ENCODE measurements around the gene AOC2. TPM values are rescaled to one million over a fixed set of nuclear protein-coding genes. Genes with fewer than 3 reads are reported as not detected.
A peak's percentile ranks its signal among the peaks of the same experiment; 100 is the strongest.

The AOC2 gene
- total and polyA plus RNA-seq, 2 of the 13 experiments (the other 11 are each of a cell fraction or from before 2014, with no cell fraction given), result 1.2 to 3.3 TPM

DNA sequence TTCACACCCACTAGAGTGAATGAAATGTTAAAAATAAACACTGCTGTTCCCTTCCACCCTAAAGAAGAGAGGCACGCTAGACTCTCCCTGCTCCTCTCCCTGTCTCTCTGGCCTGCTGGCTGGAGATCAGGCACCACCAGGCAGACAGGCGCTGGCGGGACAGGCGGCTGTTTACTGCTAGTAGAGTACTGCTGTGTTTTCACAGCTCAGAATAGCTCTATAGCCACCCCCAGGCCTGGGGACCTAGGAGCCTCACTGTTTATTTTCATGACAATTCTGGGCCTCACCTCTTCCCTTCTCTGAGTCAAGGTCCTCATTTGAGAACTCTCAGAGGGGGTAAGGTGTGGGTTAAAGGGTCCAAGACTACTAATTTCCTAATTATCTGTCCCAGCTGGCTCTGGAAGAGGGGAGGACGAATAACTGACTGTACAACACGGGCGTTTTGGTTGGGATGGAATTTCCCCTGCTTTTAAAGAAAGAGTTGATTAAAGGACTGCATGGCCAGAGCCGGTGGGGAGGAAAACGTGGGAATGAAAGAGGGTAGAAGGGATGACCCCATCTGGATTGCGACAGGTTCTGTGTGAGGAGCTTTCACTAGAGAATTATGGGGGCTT lies 47.3 kb downstream of the AOC2 start (continued):
- TF ChIP-seq ZNF770 (CRISPR knock-in tag; IDR thresholded peaks at IDR 0.05), result peak; percentile 65; the same call in 1 of the 2 replicates
- TF ChIP-seq NRL (CRISPR knock-in tag; IDR thresholded peaks at IDR 0.05; ENCODE audit: borderline replicate concordance), result no peak
- peak; percentile 20; the same call in 1 of the 2 replicates for TF ChIP-seq THAP9 (CRISPR knock-in tag; IDR thresholded peaks at IDR 0.05; ENCODE audit: borderline replicate concordance)
- peak; percentile 28; the same call in 1 of the 2 replicates for TF ChIP-seq ZMYM3 (CRISPR knock-in tag; IDR thresholded peaks at IDR 0.05)
- TF ChIP-seq TCF12 (IDR thresholded peaks at IDR 0.05), result no peak
- TF ChIP-seq TCF12 (CRISPR knock-in tag; IDR thresholded peaks at IDR 0.05), result no peak
- TF ChIP-seq HNF4A (CRISPR knock-in tag; IDR thresholded peaks at IDR 0.05), result peak; percentile 42; the same call in 1 of the 2 replicates
- no peak; the same call in 1 of the 2 replicates for TF ChIP-seq ZNF891 (CRISPR knock-in tag; IDR thresholded peaks at IDR 0.05)
- TF ChIP-seq CBX5 (CRISPR knock-in tag; IDR thresholded peaks at IDR 0.05; ENCODE audit: borderline replicate concordance), result no peak
- no peak for TF ChIP-seq NCOA5 (CRISPR knock-in tag; IDR thresholded peaks at IDR 0.05)
- TF ChIP-seq LRRFIP1 (CRISPR knock-in tag; conservative IDR thresholded peaks at IDR 0.05), result no peak
- TF ChIP-seq ZMAT5 (CRISPR knock-in tag; IDR thresholded peaks at IDR 0.05; ENCODE audit: borderline replicate concordance, low read depth), result no peak
- TF ChIP-seq, protein P1, sequence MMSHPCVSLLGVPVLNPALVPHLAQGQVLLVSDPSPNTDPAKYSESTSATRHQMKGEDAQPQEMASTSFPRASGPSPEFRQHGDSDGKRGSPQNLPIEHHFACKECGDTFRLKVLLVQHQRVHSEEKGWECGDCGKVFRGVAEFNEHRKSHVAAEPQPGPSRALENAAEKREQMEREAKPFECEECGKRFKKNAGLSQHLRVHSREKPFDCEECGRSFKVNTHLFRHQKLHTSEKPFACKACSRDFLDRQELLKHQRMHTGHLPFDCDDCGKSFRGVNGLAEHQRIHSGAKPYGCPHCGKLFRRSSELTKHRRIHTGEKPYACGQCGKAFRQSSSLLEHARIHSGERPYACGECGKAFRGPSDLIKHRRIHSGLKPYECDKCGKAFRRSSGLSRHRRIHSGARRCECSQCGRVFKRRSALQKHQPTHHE (CRISPR knock-in tag; IDR thresholded peaks at IDR 0.05; ENCODE audit: borderline replicate concordance), result no peak
- TF ChIP-seq MEIS1 (CRISPR knock-in tag; IDR thresholded peaks at IDR 0.05; ENCODE audit: borderline replicate concordance), result no peak
- no peak for TF ChIP-seq HNRNPLL (IDR thresholded peaks at IDR 0.05; ENCODE audit: low read depth, low read length, poor library complexity, severe bottlenecking)
- TF ChIP-seq ZNF766 (CRISPR knock-in tag; IDR thresholded peaks at IDR 0.05; ENCODE audit: borderline replicate concordance), result no peak
- TF ChIP-seq, protein P2, sequence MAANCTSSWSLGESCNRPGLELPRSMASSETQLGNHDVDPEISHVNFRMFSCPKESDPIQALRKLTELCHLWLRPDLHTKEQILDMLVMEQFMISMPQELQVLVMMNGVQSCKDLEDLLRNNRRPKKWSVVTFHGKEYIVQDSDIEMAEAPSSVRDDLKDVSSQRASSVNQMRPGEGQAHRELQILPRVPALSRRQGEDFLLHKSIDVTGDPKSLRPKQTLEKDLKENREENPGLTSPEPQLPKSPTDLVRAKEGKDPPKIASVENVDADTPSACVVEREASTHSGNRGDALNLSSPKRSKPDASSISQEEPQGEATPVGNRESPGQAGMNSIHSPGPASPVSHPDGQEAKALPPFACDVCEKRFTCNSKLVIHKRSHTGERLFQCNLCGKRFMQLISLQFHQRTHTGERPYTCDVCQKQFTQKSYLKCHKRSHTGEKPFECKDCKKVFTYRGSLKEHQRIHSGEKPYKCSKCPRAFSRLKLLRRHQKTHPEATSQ (CRISPR knock-in tag; IDR thresholded peaks at IDR 0.05; ENCODE audit: borderline replicate concordance), result no peak
- peak; percentile 55 for TF ChIP-seq ASH2L (IDR thresholded peaks at IDR 0.05; ENCODE audit: insufficient read length, low read depth, low read length)

All from HepG2 (cell line).